GM19351 (cell line): ENCODE measurements around the gene MRPL12.
"Not testable (repeated sequence)": the region's sequence is repeated elsewhere in the genome, so short reads cannot be mapped to it uniquely, and the experiment has no call there.

Experiments used
- ATAC-seq: cut with Tn5 transposase; IDR thresholded peaks from one replicate; pipeline ENCODE4 v1.9.1; 2021; ENCODE audit warnings: mild to moderate bottlenecking, moderate library complexity; ENCODE audit not compliant: unreplicated experiment

Gene MRPL12

DNA sequence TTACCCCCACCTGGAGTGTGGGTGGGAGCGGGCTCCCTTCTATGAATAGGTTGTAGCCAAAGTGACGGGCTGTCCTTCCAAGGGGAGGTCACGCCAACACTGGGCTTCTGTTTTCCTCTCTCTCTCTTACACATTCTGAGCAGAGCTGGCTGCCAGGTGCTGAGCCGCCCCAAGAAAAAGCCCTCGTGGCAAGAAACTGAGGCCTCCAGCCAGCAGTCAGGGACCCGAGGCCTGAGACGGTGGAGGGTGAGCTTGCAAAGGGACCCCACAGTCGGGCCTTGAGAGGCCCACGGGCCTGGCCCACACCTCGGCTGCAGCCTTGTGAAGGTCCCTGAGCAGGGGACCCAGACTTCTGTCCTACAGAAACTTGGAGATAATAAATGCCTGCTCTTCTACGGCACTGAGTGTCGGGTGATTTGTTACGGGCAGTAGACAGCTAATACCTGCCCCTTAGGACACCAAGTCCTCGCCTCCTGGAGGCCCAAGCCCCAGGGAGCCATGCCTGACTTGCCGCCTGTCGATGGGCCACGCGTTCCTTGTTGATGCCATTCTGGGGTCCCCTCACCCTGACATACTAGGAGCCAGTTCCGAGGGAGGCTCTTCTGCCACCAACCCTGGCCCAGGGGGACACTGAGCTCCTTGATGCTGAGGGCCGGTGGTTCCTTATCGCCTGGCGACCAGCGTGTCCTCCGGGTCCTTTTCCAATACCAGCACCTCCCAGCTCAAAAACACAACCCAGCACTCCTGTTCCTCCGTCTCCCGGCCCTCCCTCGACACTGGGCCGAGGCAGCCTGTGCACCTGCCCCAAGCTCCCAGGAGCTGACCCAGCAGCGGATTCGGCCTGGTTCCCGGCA, 35.0 kb downstream of the MRPL12 start:
- no peak for ATAC-seq

GRCh38 chr17:81738801-81739393, 35.7 kb downstream of the MRPL12 start:
- no peak for ATAC-seq

DNA sequence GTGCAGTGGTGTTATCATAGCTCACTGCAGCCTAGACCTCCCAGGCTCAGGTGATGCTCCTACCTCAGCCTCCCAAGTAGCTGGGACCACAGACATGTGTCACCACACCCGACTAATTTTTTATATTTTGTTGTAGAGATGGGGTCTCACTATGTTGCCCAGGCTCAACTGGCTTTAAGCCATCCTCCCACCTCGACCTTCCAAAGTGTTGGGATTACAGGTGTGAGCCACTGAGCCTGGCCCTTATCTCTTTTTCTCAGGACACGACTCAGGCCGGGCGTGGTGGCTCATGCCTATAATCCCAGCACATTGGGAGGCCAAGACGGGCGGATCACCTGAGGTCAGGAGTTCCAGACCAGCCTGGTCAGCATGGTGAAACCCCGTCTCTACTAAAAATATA, 36.4 kb downstream of the MRPL12 start:
- ATAC-seq = not testable (repeated sequence)

GRCh38 chr17:81740395-81740961, 37.3 kb downstream of the MRPL12 start:
- ATAC-seq = no peak

DNA sequence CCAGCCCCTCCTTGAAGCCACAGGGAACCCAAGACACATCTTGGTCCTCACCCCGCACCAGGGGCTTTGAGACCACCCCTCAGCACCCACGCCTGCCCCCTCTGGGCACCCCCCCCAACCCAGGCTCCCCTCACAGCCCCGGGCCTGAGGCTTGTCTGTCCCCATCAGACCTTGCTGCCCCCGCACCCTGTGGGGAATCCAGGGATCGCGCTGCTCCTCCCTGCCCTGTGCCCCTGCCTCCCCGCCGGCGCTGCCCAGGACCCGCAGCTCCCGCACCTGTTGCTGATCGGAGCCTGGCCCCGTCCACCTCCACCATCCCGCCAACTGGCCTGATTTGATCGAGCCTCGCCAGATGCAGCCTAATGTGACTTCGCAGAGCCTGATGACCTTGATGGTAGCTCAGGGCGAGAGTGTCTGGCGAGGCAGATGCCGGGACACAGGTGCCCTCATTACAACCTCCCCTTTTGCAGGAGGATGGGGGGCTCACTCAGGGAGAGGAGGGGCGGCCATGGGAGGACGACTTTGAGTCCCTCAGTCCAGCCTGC, 38.0 kb downstream of the MRPL12 start:
- no peak for ATAC-seq

DNA sequence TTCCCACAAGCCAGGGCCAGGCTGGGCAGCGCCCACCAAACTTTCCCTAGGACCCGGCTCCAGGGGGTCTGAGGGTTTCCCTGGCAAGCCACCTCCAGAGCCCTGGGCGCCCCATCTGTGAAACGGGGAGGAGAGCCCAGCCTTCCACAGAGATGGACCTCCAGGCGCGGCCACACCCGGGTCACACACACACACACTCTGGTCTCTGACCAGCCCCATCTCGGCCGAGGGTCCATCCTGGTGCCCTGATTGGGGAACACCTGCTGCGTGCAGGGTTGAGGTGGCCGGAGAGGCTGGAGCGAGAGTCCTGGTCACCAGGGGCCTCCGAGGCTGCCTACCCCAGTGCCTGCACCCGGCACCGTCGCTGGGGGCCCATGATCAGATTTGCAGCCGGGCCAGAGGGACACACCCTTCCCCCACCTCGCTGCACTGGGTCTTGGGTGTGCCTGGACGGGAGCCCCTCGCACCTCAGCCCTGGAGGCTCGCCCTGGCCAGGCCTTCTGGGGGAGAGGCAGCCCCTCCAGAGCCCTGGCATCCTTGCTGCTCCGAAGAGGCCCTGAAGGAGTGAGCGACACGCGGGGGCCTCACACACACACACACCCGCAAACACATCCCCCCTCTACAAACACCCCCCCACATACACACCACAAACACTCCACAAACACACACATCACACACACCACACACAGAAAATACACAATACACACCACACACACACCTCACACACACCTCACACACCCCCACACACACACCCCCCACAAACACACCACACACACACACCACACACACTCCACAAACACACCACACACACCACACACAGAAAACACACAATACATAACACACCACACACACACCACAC, 38.7 kb downstream of the MRPL12 start:
- no peak for ATAC-seq
